K562 (cell line): Measurements from ENCODE around the gene ABCG2. TPM values are rescaled to one million over a fixed set of nuclear protein-coding genes. Genes with fewer than 3 reads are reported as not detected.

Experiments
- ARID3B ChIP-seq: fragments of 250-450 bp; sonication (Bioruptor Pico); IDR thresholded peaks from 2 replicates; pipeline ENCODE4 v1.4.0; 2020; ENCODE audit warnings: borderline replicate concordance
- ATF2 ChIP-seq: sonication (generic); formaldehyde crosslinking; IDR thresholded peaks from 2 replicates; pipeline ENCODE4 v1.8.1; 2022; ENCODE audit warnings: missing genetic modification reagents
- CBX8 ChIP-seq: fragments of 200-600 bp; sonication (generic); IDR thresholded peaks from 2 replicates; pipeline ENCODE4 v1.6.1; 2012; ENCODE audit warnings: borderline replicate concordance, mixed run types, low read depth, mild to moderate bottlenecking, moderate library complexity, mixed read lengths, low read length, control low read depth, inconsistent platforms; ENCODE audit not compliant: poor library complexity, severe bottlenecking; ENCODE audit errors: extremely low read depth
- E2F6 ChIP-seq, 2 experiments: IDR thresholded peaks; 2 replicates each; pipeline ENCODE4 v1.6.1; 2011; ENCODE audit warnings: borderline replicate concordance in 1 of 2, control low read depth in 1 of 2, low read depth in 1 of 2, low read length in 1 of 2, mild to moderate bottlenecking in 1 of 2, mixed read lengths in 1 of 2, moderate library complexity in 1 of 2; ENCODE audit not compliant: insufficient read depth in 1 of 2, insufficient read length in 1 of 2, poor library complexity in 1 of 2, severe bottlenecking in 1 of 2; ENCODE audit errors: extremely low read depth in 1 of 2
- HIVEP1 ChIP-seq: fragments of 250-450 bp; sonication (Bioruptor Pico); IDR thresholded peaks from 2 replicates; pipeline ENCODE4 v1.4.0; 2020; ENCODE audit warnings: mild to moderate bottlenecking
- LCOR ChIP-seq: sonication (generic); formaldehyde crosslinking; IDR thresholded peaks from 2 replicates; pipeline ENCODE4 v1.8.0; 2022; ENCODE audit warnings: mild to moderate bottlenecking, missing genetic modification reagents
- MGA ChIP-seq: fragments of 450-650 bp; IDR thresholded peaks from 2 replicates; pipeline ENCODE4 v1.6.1; 2016; ENCODE audit warnings: mild to moderate bottlenecking, moderate library complexity
- SIN3A ChIP-seq, 2 experiments: fragments of 150-350 bp in 1 of 2; IDR thresholded peaks; 2 replicates each; pipeline ENCODE4 v1.6.1; 2011 to 2016; ENCODE audit warnings: borderline replicate concordance in 2 of 2, low read depth in 2 of 2, low read length in 2 of 2, mild to moderate bottlenecking in 2 of 2, moderate library complexity in 2 of 2; ENCODE audit not compliant: control insufficient read depth in 1 of 2
- ZNF583 ChIP-seq: fragments of 250-450 bp; sonication (Bioruptor Pico); IDR thresholded peaks from 2 replicates; pipeline ENCODE4 v1.4.0; 2020
- polyA plus RNA-seq, 8 experiments: library from polyadenylated mRNA; depleted of rRNA in 4 of 8; stranded (reverse) in 5 of 8; unstranded in 3 of 8; fragments of >200 nt; fragmentation: Nextera tagmentation in 2 of 8; fragmentation: Illumina TruSeq in 1 of 8; extraction: Ambion mirVana in 2 of 8; extraction: Trizol in 1 of 8; gene quantifications; 2 replicates each; pipeline versions ENCODE4 v1.2.1 to v1.2.3, GENCODE V29; 2011 to 2014; ENCODE audit warnings: inconsistent platforms in 1 of 8, missing spikeins in 1 of 8
- total RNA-seq, 7 experiments: library from RNA; depleted of rRNA in 6 of 7; stranded (reverse); fragments of >200 nt in 6 of 7; fragmentation: Illumina TruSeq in 2 of 7; extraction: Trizol in 2 of 7; gene quantifications; 2 replicates each; pipeline versions ENCODE4 v1.2.1 to v1.2.3, GENCODE V29; 2011 to 2021; ENCODE audit warnings: low replicate concordance in 1 of 7

The ABCG2 gene
- total and polyA plus RNA-seq, 9 of the 15 experiments (the other 6 are each of a cell fraction or from before 2014, with no cell fraction given): 0.01 to 0.36 (median 0.11) TPM; not detected in 4

- TF ChIP-seq MGA (peak; percentile 27; the same call in 1 of the 2 replicates), LCOR (CRISPR knock-in tag) (no peak), SIN3A (IDR thresholded peaks at IDR 0.05; ENCODE audit: borderline replicate concordance in 2 of 2, control insufficient read depth in 1 of 2, low read depth in 2 of 2, low read length in 2 of 2) (no peak), CBX8 (no peak), E2F6 (IDR thresholded peaks at IDR 0.05; ENCODE audit: borderline replicate concordance in 1 of 2, extremely low read depth in 1 of 2, insufficient read depth in 1 of 2, insufficient read length in 1 of 2, low read depth in 1 of 2, low read length in 1 of 2, poor library complexity in 1 of 2, severe bottlenecking in 1 of 2) (peak; percentile 22 to 68), ARID3B (no peak), ATF2 (no peak), ZNF583 (CRISPR knock-in tag) (no peak), HIVEP1 (no peak)
These were observed at the start of gene ABCG2 (continued) for GRCh38 chr4:88158489-88159228.
